K562 (cell line): ENCODE data around the gene DDHD1. TPM values are rescaled to one million over a fixed set of nuclear protein-coding genes. Genes with fewer than 3 reads are reported as not detected.

Experiments used
- ATAC-seq: fragments of 200-7000 bp; cut with Tn5 transposase; 3 replicates; pipeline ENCODE4 v1.9.1; 2020; ENCODE audit warnings: moderate library complexity
- BruUV-seq: library from RNA; stranded (reverse); fragments of 400-500 nt; replicated peaks from 2 replicates; lab custom pipeline; 2021; lab: Mats Ljungman, UMichigan
- CTCF ChIA-PET: fragments of 300-600 bp; formaldehyde crosslinking; extraction: SDS; loops from one replicate; lab custom pipeline; 2021; ENCODE audit warnings: low intra/inter-chr PET ratio; lab: Yijun Ruan, JAX
- POLR2A ChIA-PET: fragments of 300-600, 350-650 bp; sonication (Branson Sonifier 250); formaldehyde crosslinking; extraction: SDS; loops from one replicate; lab custom pipeline; 2021; ENCODE audit warnings: antibody characterized with exemption, inconsistent platforms; lab: Yijun Ruan, JAX
- DNase-seq, 4 experiments: peaks; one replicate each; pipeline versions ENCODE4 v3.0.0 to v3.0.0-alpha.2; 2011 to 2018; ENCODE audit warnings: low spot score in 3 of 4, mixed read lengths in 3 of 4; ENCODE audit errors: extremely low read depth in 1 of 4
- FAIRE-seq: peaks from 2 replicates; lab custom pipeline; 2011; peaks lifted over from hg19 to GRCh38; lab: Jason Lieb, UNC
- H2AFZ ChIP-seq: 2 replicates; pipeline ENCODE4 v1.6.0; 2011; ENCODE audit warnings: low read depth, low read length, control low read depth, inconsistent platforms
- H3K27ac ChIP-seq: fragments of 200-600 bp; 3 replicates; pipeline ENCODE4 v1.8.0; 2011; ENCODE audit warnings: low read depth, mild to moderate bottlenecking, control low read depth, inconsistent platforms, low read length, moderate library complexity, mixed read lengths; ENCODE audit errors: extremely low read depth
- H3K27me3 ChIP-seq, 2 experiments: fragments of 300-600 bp in 1 of 2; 2 replicates in 1 of 2; 3 replicates in 1 of 2; pipeline versions ENCODE4 v1.6.0 to v1.8.0; 2011; ENCODE audit warnings: inconsistent platforms in 2 of 2, low read length in 2 of 2, mild to moderate bottlenecking in 1 of 2, mixed read lengths in 1 of 2, moderate library complexity in 1 of 2; ENCODE audit not compliant: control insufficient read depth in 2 of 2, insufficient read depth in 2 of 2
- H3K36me3 ChIP-seq: fragments of 300-600 bp; 3 replicates; pipeline ENCODE4 v1.8.0; 2011; ENCODE audit warnings: mild to moderate bottlenecking, low read length, inconsistent platforms; ENCODE audit not compliant: control insufficient read depth, insufficient read depth
- H3K4me1 ChIP-seq, 2 experiments: fragments of 200-600 bp in 1 of 2; replicated peaks in 1 of 2; 2 replicates in 1 of 2; 3 replicates in 1 of 2; pipeline versions ENCODE4 v1.5.1 to v1.8.0; 2011; ENCODE audit warnings: inconsistent platforms in 2 of 2, low read length in 2 of 2, mild to moderate bottlenecking in 1 of 2, mixed read lengths in 1 of 2, moderate library complexity in 1 of 2; ENCODE audit not compliant: control insufficient read depth in 2 of 2, insufficient read depth in 2 of 2
- H3K4me2 ChIP-seq: 2 replicates; pipeline ENCODE4 v1.6.1; 2011; ENCODE audit warnings: low read length, control low read depth, inconsistent platforms, mixed read lengths; ENCODE audit not compliant: insufficient read depth
- H3K4me3 ChIP-seq: fragments of 200-600 bp; sonication (generic), shearing (Covaris generic); 2 replicates; pipeline ENCODE4 v1.5.1; 2016; ENCODE audit warnings: control low read depth, inconsistent platforms
- H3K79me2 ChIP-seq: fragments of 200-600 bp; 3 replicates; pipeline ENCODE4 v1.8.0; 2011; ENCODE audit warnings: low read length, inconsistent platforms; ENCODE audit not compliant: control insufficient read depth, insufficient read depth
- H3K9ac ChIP-seq, 2 experiments: 2 replicates each; pipeline versions ENCODE4 v1.6.0 to v1.6.1; 2011; ENCODE audit warnings: low read depth in 2 of 2, low read length in 2 of 2, control low read depth in 1 of 2, inconsistent platforms in 1 of 2, mild to moderate bottlenecking in 1 of 2, mixed read lengths in 1 of 2; ENCODE audit not compliant: insufficient read depth in 1 of 2
- H3K9me1 ChIP-seq: one replicate; pipeline ENCODE4 v1.6.0; 2011; ENCODE audit warnings: inconsistent platforms, mild to moderate bottlenecking, low read length, moderate library complexity; ENCODE audit not compliant: control insufficient read depth, insufficient read depth
- H3K9me3 ChIP-seq: replicated peaks from 2 replicates; pipeline ENCODE4 v1.5.1; 2011; ENCODE audit warnings: low read depth, low read length, inconsistent platforms; ENCODE audit not compliant: control insufficient read depth, insufficient read depth
- H4K20me1 ChIP-seq: replicated peaks from 2 replicates; pipeline ENCODE4 v1.6.1; 2011; ENCODE audit warnings: low read length, inconsistent platforms, mixed read lengths; ENCODE audit not compliant: control insufficient read depth, insufficient read depth
- CBFA2T2 ChIP-seq: fragments of 450-650 bp; conservative IDR thresholded peaks from 2 replicates; pipeline ENCODE4 v1.6.1; 2017; ENCODE audit warnings: mild to moderate bottlenecking
- CREB1 ChIP-seq, 2 experiments: sonication (generic) in 1 of 2; formaldehyde crosslinking in 1 of 2; IDR thresholded peaks; 2 replicates each; pipeline versions ENCODE4 v1.6.1 to v1.8.0; 2012 to 2022; ENCODE audit warnings: inconsistent platforms in 1 of 2, mild to moderate bottlenecking in 1 of 2, missing genetic modification reagents in 1 of 2, moderate library complexity in 1 of 2
- KAT2B ChIP-seq: IDR thresholded peaks from one replicate; pipeline ENCODE4 v1.6.1; 2012; ENCODE audit warnings: low read depth, mild to moderate bottlenecking, control low read depth, inconsistent platforms, low read length, moderate library complexity
- MED1 ChIP-seq: sonication (generic); formaldehyde crosslinking; IDR thresholded peaks from 2 replicates; pipeline ENCODE4 v1.8.1; 2023; ENCODE audit warnings: missing genetic modification reagents, borderline replicate concordance
- NCOA1 ChIP-seq: fragments of 450-650 bp; IDR thresholded peaks from 2 replicates; pipeline ENCODE4 v1.6.1; 2016; ENCODE audit warnings: low read depth
- ZKSCAN3 ChIP-seq: fragments of 250-450 bp; sonication (Bioruptor Pico); IDR thresholded peaks from 2 replicates; pipeline ENCODE4 v1.4.0; 2020
- ZZZ3 ChIP-seq: fragments of 450-650 bp; IDR thresholded peaks from 2 replicates; pipeline ENCODE4 v1.6.1; 2016; ENCODE audit warnings: antibody characterized with exemption, mild to moderate bottlenecking, moderate library complexity
- WGBS: fragments of 100-300 bp; shearing (Covaris generic); methylation state at CpG from one replicate; pipeline ENCODE4 v1.1.6; 2016; ENCODE audit warnings: low coverage, mixed read lengths; ENCODE audit not compliant: insufficient coverage; ENCODE audit errors: missing lambda C conversion rate; 5-methylcytosine and 5-hydroxymethylcytosine counted together
- in situ Hi-C: fragments of 300-500 bp; cut with MboI; formaldehyde crosslinking; loops from 4 replicates; pipeline ENCODE4 v1.15.0; 2018; ENCODE audit warnings: inconsistent platforms, mixed read lengths
- intact Hi-C: fragments of 100-400 bp; cut with micrococcal nuclease; formaldehyde crosslinking; loops from 2 replicates; pipeline ENCODE4 v1.14.2; 2022
- polyA plus RNA-seq, 8 experiments: library from polyadenylated mRNA; depleted of rRNA in 4 of 8; stranded (reverse) in 5 of 8; unstranded in 3 of 8; fragments of >200 nt; fragmentation: Nextera tagmentation in 2 of 8; fragmentation: Illumina TruSeq in 1 of 8; extraction: Ambion mirVana in 2 of 8; extraction: Trizol in 1 of 8; gene quantifications; 2 replicates each; pipeline versions ENCODE4 v1.2.1 to v1.2.3, GENCODE V29; 2011 to 2014; ENCODE audit warnings: inconsistent platforms in 1 of 8, missing spikeins in 1 of 8
- total RNA-seq, 7 experiments: library from RNA; depleted of rRNA in 6 of 7; stranded (reverse); fragments of >200 nt in 6 of 7; fragmentation: Illumina TruSeq in 2 of 7; extraction: Trizol in 2 of 7; gene quantifications; 2 replicates each; pipeline versions ENCODE4 v1.2.1 to v1.2.3, GENCODE V29; 2011 to 2021; ENCODE audit warnings: low replicate concordance in 1 of 7
- TF ChIP-seq, protein P1 (sequence below): sonication (generic); formaldehyde crosslinking; IDR thresholded peaks from 2 replicates; pipeline ENCODE4 v1.8.0; 2023; ENCODE audit warnings: missing genetic modification reagents, mild to moderate bottlenecking, borderline replicate concordance
- TF ChIP-seq, protein P2 (sequence below): sonication (generic); formaldehyde crosslinking; IDR thresholded peaks from 2 replicates; pipeline ENCODE4 v1.8.1; 2022; ENCODE audit warnings: missing genetic modification reagents

The DDHD1 gene
- total and polyA plus RNA-seq, 9 of the 15 experiments (the other 6 are each of a cell fraction or from before 2014, with no cell fraction given) = 1.2 to 12.3 (median 5.0) TPM

DNA sequence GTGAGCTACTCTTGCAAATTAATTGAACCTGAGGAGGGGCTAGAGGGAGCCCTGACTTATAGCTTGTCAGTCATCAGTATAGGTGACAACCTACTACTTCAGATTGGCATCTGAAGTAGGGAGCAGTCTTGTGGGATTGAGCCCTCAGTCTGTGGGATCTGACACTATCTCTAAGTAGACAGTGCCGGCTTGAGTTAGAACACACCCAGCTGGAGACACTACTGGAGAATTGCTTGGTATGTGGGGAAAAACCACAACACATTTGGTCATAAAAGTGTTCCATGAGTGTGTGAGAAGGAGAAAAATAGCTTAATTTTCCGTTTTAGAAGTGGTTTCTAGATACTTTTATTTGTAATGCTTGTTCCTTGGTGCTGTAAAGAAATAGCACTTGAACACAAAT lies 30.5 kb upstream of the DDHD1 start:
- intact Hi-C loops = no loop called here
- H3K9me1 ChIP-seq = no peaks in the 10 kb centered on the region
- 0% methylated on average over 2 of the region's 2 CpGs for WGBS
- in situ Hi-C loops = no loop called here
- H3K36me3 ChIP-seq = no peaks in the 10 kb centered on the region
- FAIRE-seq = no peak
- H3K4me1 ChIP-seq = no peaks in the 10 kb centered on the region
- H4K20me1 ChIP-seq = no peaks in the 10 kb centered on the region
- no peaks in the 10 kb centered on the region for H3K79me2 ChIP-seq
- no peak overlapping the region for H3K9ac ChIP-seq
- ChIA-PET POLR2A (no interaction called here), CTCF (no interaction called here)
- no peak for ATAC-seq
- H3K9me3 ChIP-seq = no peaks in the 10 kb centered on the region
- no TSS peak for BruUV-seq
- H2AFZ ChIP-seq = no peak overlapping the region
- DNase-seq = no peak
- no peak overlapping the region for H3K4me3 ChIP-seq
- TF ChIP-seq ZZZ3 = no peak
- TF ChIP-seq, protein P1, sequence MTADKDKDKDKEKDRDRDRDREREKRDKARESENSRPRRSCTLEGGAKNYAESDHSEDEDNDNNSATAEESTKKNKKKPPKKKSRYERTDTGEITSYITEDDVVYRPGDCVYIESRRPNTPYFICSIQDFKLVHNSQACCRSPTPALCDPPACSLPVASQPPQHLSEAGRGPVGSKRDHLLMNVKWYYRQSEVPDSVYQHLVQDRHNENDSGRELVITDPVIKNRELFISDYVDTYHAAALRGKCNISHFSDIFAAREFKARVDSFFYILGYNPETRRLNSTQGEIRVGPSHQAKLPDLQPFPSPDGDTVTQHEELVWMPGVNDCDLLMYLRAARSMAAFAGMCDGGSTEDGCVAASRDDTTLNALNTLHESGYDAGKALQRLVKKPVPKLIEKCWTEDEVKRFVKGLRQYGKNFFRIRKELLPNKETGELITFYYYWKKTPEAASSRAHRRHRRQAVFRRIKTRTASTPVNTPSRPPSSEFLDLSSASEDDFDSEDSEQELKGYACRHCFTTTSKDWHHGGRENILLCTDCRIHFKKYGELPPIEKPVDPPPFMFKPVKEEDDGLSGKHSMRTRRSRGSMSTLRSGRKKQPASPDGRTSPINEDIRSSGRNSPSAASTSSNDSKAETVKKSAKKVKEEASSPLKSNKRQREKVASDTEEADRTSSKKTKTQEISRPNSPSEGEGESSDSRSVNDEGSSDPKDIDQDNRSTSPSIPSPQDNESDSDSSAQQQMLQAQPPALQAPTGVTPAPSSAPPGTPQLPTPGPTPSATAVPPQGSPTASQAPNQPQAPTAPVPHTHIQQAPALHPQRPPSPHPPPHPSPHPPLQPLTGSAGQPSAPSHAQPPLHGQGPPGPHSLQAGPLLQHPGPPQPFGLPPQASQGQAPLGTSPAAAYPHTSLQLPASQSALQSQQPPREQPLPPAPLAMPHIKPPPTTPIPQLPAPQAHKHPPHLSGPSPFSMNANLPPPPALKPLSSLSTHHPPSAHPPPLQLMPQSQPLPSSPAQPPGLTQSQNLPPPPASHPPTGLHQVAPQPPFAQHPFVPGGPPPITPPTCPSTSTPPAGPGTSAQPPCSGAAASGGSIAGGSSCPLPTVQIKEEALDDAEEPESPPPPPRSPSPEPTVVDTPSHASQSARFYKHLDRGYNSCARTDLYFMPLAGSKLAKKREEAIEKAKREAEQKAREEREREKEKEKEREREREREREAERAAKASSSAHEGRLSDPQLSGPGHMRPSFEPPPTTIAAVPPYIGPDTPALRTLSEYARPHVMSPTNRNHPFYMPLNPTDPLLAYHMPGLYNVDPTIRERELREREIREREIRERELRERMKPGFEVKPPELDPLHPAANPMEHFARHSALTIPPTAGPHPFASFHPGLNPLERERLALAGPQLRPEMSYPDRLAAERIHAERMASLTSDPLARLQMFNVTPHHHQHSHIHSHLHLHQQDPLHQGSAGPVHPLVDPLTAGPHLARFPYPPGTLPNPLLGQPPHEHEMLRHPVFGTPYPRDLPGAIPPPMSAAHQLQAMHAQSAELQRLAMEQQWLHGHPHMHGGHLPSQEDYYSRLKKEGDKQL (CRISPR knock-in tag) = no peak
- TF ChIP-seq, protein P2, sequence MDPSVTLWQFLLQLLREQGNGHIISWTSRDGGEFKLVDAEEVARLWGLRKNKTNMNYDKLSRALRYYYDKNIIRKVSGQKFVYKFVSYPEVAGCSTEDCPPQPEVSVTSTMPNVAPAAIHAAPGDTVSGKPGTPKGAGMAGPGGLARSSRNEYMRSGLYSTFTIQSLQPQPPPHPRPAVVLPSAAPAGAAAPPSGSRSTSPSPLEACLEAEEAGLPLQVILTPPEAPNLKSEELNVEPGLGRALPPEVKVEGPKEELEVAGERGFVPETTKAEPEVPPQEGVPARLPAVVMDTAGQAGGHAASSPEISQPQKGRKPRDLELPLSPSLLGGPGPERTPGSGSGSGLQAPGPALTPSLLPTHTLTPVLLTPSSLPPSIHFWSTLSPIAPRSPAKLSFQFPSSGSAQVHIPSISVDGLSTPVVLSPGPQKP (CRISPR knock-in tag) = no peak
- TF ChIP-seq NCOA1 = no peak
- TF ChIP-seq ZKSCAN3 = no peak
- no peak for TF ChIP-seq KAT2B
- no peak for TF ChIP-seq MED1 (CRISPR knock-in tag)
- TF ChIP-seq CBFA2T2 = no peak
- no peak for TF ChIP-seq CREB1 (IDR thresholded peaks at IDR 0.05)
- TF ChIP-seq CREB1 (CRISPR knock-in tag; IDR thresholded peaks at IDR 0.05) = no peak
- H3K27ac ChIP-seq = no peak overlapping the region
- H3K4me2 ChIP-seq = no peak overlapping the region
- no peaks in the 10 kb centered on the region for H3K27me3 ChIP-seq
